Measurements from ENCODE around the gene RFC1. TPM values are rescaled to one million over a fixed set of nuclear protein-coding genes. Genes with fewer than 3 reads are reported as not detected.

The RFC1 gene
- total RNA-seq, 2 experiments from 2014 or later: 97.0 to 104 TPM

DNA sequence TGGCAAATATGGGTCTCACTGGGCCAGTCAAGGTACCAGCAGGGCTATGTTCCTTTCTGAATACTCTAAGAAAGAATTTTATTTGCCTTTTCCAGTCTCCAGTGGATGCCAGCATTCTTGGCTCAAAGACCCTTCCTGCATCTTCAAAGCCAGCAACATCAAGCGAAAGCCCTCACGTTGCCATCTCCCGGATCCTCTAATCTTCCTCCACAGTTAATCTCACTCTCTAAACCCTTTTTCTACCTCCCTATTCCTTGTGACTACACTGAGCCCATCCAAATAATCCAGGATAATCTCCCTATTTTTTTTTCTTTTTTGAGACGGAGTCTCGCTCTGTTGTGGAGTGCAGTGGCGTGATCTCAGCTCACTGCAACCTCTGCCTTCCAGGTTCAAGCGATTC is 23.4 kb downstream of the RFC1 start:
- DNase-seq: no peak
- Mint-ChIP-seq H3K9me3 (no peaks in the 10 kb centered on the region), H3K27me3 (no peaks in the 10 kb centered on the region), H3K4me1 (ENCODE audit: low read depth) (peaks cover 67% of the 10 kb centered on the region), H3K27ac (no peak overlapping the region), H3K36me3 (ENCODE audit: low read depth) (peaks cover 83% of the 10 kb centered on the region), H3K4me3 (no peak overlapping the region)
- Histone ChIP-seq H3K4me3 (ENCODE audit: low read length) (no peak overlapping the region), H3K4me1 (ENCODE audit: insufficient read depth, low read length) (no peaks in the 10 kb centered on the region), H3K36me3 (ENCODE audit: insufficient read depth, low read length) (peaks cover 19% of the 10 kb centered on the region), H3K27ac (ENCODE audit: low read depth in 1 of 2, low read length in 2 of 2) (no peak overlapping the region), H3K9me3 (ENCODE audit: control insufficient read depth in 1 of 2, insufficient read depth in 1 of 2, low read length in 2 of 2) (no peaks in the 10 kb centered on the region), H3K27me3 (ENCODE audit: control insufficient read depth in 1 of 2, insufficient read depth in 2 of 2, low read length in 2 of 2) (no peaks in the 10 kb centered on the region)
- ChIA-PET CTCF (no interaction called here), POLR2A (no interaction called here)
- TF ChIP-seq, protein P1, sequence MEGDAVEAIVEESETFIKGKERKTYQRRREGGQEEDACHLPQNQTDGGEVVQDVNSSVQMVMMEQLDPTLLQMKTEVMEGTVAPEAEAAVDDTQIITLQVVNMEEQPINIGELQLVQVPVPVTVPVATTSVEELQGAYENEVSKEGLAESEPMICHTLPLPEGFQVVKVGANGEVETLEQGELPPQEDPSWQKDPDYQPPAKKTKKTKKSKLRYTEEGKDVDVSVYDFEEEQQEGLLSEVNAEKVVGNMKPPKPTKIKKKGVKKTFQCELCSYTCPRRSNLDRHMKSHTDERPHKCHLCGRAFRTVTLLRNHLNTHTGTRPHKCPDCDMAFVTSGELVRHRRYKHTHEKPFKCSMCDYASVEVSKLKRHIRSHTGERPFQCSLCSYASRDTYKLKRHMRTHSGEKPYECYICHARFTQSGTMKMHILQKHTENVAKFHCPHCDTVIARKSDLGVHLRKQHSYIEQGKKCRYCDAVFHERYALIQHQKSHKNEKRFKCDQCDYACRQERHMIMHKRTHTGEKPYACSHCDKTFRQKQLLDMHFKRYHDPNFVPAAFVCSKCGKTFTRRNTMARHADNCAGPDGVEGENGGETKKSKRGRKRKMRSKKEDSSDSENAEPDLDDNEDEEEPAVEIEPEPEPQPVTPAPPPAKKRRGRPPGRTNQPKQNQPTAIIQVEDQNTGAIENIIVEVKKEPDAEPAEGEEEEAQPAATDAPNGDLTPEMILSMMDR (IDR thresholded peaks at IDR 0.05): no peak
- ATAC-seq (ENCODE audit: poor library complexity): no peak
- intact Hi-C loops (cut with DNase I, micrococcal nuclease): no loop called here

DNA sequence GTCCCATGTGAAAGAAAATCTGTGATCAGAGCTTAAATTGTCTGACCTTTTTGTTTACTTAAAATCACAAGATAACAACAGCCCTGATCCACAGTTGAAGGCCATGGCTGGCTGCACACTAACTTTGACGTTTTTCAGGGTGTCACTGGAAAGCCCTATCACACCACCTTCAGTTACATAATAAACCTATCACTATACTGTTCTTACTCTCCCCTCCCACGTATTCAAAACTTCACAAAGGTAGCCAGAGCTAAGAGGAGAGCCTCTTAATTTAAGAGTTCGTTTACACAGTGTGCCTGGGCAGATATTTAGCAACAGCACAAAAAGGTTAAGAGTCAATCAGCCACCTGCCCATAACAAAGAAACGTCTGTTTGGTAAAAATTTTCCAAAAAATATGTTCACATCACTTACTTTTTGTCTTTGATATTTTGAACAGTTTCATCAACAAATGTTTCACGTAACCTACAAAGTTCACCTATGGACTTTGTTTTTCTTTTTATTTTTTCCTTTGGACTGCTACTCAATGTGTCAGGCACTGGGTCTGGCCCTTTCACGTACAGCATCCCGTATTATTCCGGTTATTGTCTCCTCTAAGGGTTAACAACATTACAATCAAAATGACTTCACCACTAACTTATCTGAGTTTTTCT is 25.0 kb downstream of the RFC1 start:
- DNase-seq (no peak), ATAC-seq (ENCODE audit: poor library complexity) (no peak)
- intact Hi-C loops (cut with DNase I, micrococcal nuclease): no loop called here
- TF ChIP-seq, protein P1 (IDR thresholded peaks at IDR 0.05): no peak
- Mint-ChIP-seq H3K36me3 (ENCODE audit: low read depth) (peaks cover 72% of the 10 kb centered on the region), H3K4me1 (ENCODE audit: low read depth) (peaks cover 65% of the 10 kb centered on the region), H3K27me3 (no peaks in the 10 kb centered on the region), H3K27ac (no peak overlapping the region), H3K4me3 (no peak overlapping the region), H3K9me3 (no peaks in the 10 kb centered on the region)
- Histone ChIP-seq H3K27me3 (ENCODE audit: control insufficient read depth in 1 of 2, insufficient read depth in 2 of 2, low read length in 2 of 2) (no peaks in the 10 kb centered on the region), H3K9me3 (ENCODE audit: control insufficient read depth in 1 of 2, insufficient read depth in 1 of 2, low read length in 2 of 2) (no peaks in the 10 kb centered on the region), H3K27ac (ENCODE audit: low read depth in 1 of 2, low read length in 2 of 2) (no peak overlapping the region), H3K36me3 (ENCODE audit: insufficient read depth, low read length) (peaks cover 19% of the 10 kb centered on the region), H3K4me1 (ENCODE audit: insufficient read depth, low read length) (no peaks in the 10 kb centered on the region), H3K4me3 (ENCODE audit: low read length) (no peak overlapping the region)
- ChIA-PET POLR2A (no interaction called here), CTCF (interaction anchor here (1.7 kb wide), 1 partner anchor 9 kb away, joined by 3 read pairs; no protein-coding TSS in a partner anchor)

DNA sequence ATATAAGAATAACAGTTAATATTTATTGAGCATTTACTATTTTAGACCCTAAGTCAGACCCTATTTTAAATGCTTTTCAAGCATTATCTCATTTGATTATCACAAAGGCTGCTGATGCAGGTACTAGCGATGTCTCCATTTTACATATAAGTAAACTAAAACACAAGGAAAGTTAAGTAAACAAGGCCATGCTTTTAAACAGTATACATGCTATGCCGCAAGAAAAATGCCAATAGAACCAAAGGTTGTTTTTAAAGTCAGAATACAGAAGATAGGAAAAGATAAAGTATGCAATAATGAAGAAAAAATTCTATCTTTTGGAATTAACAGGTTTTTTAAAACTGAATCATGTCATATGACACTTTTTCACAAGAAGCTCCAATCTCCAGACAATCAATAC is 26.2 kb downstream of the RFC1 start:
- POLR2A ChIA-PET: interaction anchor here (0.6 kb wide), 1 partner anchor 14 kb away, joined by 3 read pairs; no protein-coding TSS in a partner anchor

More for the DNA sequence above, 26.2 kb downstream of the RFC1 start:
- DNase-seq: no peak
- intact Hi-C loops (cut with DNase I, micrococcal nuclease): no loop called here
- H3K4me3 Mint-ChIP-seq: no peak overlapping the region
- Histone ChIP-seq H3K9me3 (ENCODE audit: control insufficient read depth in 1 of 2, insufficient read depth in 1 of 2, low read length in 2 of 2) (no peaks in the 10 kb centered on the region), H3K4me1 (ENCODE audit: insufficient read depth, low read length) (no peaks in the 10 kb centered on the region), H3K4me3 (ENCODE audit: low read length) (no peak overlapping the region), H3K27ac (ENCODE audit: low read depth in 1 of 2, low read length in 2 of 2) (no peak overlapping the region), H3K36me3 (ENCODE audit: insufficient read depth, low read length) (peaks cover 19% of the 10 kb centered on the region), H3K27me3 (ENCODE audit: control insufficient read depth in 1 of 2, insufficient read depth in 2 of 2, low read length in 2 of 2) (no peaks in the 10 kb centered on the region)
- TF ChIP-seq, protein P1 (IDR thresholded peaks at IDR 0.05): no peak
- H3K4me1 Mint-ChIP-seq (ENCODE audit: low read depth): peaks cover 70% of the 10 kb centered on the region
- no peaks in the 10 kb centered on the region for H3K9me3 Mint-ChIP-seq
- CTCF ChIA-PET: interaction anchor here (1.7 kb wide), 1 partner anchor 10 kb away, joined by 3 read pairs; no protein-coding TSS in a partner anchor
- peaks cover 61% of the 10 kb centered on the region for H3K36me3 Mint-ChIP-seq (ENCODE audit: low read depth)
- H3K27ac Mint-ChIP-seq: no peak overlapping the region
- H3K27me3 Mint-ChIP-seq: no peaks in the 10 kb centered on the region
- ATAC-seq (ENCODE audit: poor library complexity): no peak

Data from CD4-positive, alpha-beta T cell (primary cell).